HG02970 (cell line): ENCODE measurements around the gene PHKB.
"Not testable (repeated sequence)": the region's sequence is repeated elsewhere in the genome, so short reads cannot be mapped to it uniquely, and the experiment has no call there.

Experiments
- ATAC-seq: cut with Tn5 transposase; IDR thresholded peaks from one replicate; pipeline ENCODE4 v1.9.1; 2021; ENCODE audit warnings: mild to moderate bottlenecking, moderate library complexity, moderate number of reproducible peaks; ENCODE audit not compliant: unreplicated experiment, low FRiP score

PHKB gene

DNA sequence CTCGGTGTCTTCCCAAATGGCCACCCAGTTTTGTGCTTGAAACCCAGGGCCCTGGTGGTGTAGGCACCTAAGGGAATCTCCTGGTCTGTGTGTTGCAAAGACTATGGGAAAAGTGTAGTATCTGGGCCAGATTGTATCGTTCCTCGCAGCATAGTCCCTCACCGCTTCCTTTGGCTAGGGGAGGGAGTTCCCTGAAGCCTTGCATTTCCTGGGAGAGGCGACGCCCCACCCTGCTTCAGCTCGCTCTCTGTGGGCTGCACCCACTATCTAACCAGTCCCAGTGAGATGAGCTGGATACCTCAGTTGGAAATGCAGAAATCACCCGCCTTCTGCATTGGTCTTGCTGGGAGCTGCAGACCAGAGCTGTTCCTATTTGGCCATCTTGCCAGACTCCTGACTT lies 93.5 kb downstream of the PHKB start:
- not testable (repeated sequence) for ATAC-seq

DNA sequence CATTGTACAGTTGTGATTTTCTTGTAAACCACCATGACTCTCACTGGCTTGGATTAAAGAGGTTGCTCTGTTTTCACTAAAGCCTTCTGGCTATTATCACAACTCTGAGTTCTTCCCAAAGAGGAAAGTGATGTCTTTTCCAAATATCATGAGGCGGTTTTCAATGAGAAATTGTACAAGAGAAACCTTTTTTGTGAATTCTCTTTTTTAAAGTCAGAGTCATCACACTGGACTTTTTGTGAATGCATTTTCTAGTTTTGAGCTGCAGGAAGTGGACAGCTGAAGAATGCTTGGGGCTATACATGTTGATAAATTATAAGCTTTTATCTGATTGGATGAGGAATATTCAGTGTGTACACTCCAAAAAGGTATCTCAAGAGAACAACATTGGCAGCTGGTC lies 100.2 kb downstream of the PHKB start:
- ATAC-seq: no peak

GRCh38 chr16:47562366-47562765 lies 101.2 kb downstream of the PHKB start:
- ATAC-seq: no peak

GRCh38 chr16:47565454-47565853 lies 104.3 kb downstream of the PHKB start:
- no peak for ATAC-seq

DNA sequence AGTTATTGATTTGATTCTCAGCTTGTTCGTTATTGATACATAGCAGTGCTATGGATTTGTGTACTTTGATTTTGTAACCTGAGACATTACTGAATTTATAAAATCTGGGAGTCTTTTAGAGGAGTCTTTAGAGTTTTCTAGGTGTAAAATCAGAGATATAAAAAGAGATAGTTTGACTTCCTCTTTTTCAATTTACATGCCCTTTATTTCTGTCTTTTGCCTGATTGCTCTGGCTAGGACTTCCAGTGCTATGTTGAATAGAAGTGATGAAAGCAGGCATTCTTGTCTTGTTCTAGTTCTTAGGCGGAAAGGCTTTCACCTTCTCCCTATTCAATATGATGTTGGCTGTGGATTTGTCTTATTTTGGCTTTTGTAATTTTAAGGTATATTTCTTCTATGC lies 106.2 kb downstream of the PHKB start:
- no peak for ATAC-seq

DNA sequence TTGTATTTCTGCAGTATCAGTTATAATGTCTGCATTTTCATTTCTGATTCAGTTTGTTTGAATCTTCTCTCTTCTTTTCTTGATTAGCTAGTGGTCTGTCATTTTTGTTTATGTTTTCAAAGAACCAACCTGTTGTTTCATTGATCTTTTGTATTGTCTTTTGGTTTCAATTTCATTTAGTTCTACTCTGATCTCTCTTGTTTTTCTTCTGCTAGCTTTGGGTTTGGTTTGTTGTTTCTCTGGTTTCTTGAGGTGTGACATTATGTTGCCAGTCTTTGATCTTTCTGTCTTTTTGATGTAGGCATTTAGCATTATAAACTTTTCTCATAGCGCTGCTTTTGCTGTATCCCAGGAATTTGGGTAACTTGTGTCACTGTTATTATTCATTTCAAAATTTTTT lies 107.2 kb downstream of the PHKB start:
- ATAC-seq: no peak

DNA sequence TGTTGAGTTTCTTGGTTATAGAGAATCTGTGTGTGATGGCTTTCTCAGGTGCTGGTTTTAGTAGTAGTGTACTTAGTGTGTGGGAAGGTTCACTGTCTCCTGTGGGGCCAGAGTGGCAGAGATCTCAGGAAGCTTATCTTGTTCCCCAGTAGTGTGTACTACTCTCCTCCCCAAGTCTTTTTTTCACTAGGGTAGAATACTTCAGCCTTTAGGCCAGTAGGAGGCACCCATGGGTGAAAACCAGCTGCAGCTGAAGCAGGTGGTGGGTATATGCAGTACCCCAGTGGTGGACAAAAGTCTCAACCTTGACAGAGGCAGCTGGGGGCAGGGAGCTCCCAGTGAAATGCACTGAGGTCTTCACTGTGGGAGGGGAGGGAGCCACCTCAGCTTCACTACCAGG lies 109.9 kb downstream of the PHKB start:
- ATAC-seq: no peak

- no peak for ATAC-seq
Observed at GRCh38 chr16:47571711-47572110, 110.6 kb downstream of the PHKB start.

- no peak for ATAC-seq
Observed at GRCh38 chr16:47574091-47575054, 113.2 kb downstream of the PHKB start.

DNA sequence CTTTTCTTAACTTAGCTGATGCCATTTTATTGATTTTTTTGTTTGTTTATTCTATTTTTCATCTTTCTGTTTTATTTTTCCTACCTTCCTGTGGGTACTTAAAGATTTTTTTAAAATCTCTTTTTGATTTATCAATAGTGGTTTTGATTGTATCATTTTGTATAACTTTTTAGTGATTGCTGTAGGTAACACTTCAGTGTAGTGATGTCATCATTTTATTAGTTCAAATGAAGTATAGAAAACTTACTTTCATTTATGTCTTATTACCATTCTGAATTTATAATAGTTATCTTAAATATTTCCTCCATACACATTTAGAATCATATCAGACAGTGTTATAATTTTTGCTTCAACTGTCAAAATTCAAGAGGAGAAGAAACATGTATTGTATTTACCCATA lies 115.9 kb downstream of the PHKB start:
- ATAC-seq: no peak

GRCh38 chr16:47578033-47578432 lies 116.9 kb downstream of the PHKB start:
- ATAC-seq: no peak

DNA sequence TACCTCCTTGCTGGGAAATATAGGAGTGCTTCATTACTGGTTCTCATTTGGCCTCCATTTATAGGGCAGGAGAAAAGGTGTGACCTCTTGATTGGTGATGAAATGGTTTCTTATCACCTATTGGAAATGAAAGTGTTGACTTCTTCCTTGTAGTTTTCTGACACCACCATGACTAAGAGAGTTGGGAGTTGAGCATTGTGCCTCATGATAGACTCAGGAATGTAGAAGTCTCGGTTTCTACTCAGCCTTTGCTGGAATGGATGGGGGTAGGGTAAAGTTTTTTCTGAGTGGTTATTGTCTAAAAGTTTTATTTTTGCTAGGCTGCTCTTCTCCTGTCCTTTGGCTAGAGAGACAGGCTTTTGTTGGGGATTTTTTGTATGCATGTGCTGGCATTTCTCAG lies 117.4 kb downstream of the PHKB start:
- ATAC-seq: no peak

- ATAC-seq: no peak
Observed at GRCh38 chr16:47581114-47581513, 120.0 kb downstream of the PHKB start.

GRCh38 chr16:47584464-47585225 lies 123.5 kb downstream of the PHKB start:
- ATAC-seq: no peak

DNA sequence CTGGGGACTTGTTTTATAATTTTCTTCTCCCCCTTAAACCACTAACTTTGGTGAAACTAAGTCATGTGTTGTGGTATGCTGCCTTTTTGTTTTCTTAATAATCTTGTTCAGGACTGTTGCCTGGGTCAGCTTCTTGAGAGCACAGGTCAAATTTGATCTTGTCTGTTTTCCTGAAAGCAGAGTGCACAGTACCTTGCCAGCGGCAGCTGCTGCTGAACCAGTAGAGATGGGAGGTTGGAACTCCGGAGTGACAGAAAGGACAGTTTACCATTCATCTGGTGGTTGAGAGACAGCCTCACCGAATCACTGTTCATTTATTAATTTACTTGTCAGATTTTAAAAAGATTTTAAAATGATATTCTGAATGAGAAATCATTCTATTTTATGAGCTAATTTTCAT lies 125.0 kb downstream of the PHKB start:
- ATAC-seq: no peak

GRCh38 chr16:47590472-47590871 lies 129.3 kb downstream of the PHKB start:
- no peak for ATAC-seq

- no peak for ATAC-seq
Observed at GRCh38 chr16:47592232-47592631, 131.1 kb downstream of the PHKB start.

- ATAC-seq: no peak
Observed at GRCh38 chr16:47599512-47599911, 138.4 kb downstream of the PHKB start.

- ATAC-seq: no peak
Observed at GRCh38 chr16:47600376-47600775, 139.2 kb downstream of the PHKB start.

GRCh38 chr16:47604306-47604705 lies 143.2 kb downstream of the PHKB start:
- ATAC-seq: no peak

GRCh38 chr16:47611042-47611441 lies 149.9 kb downstream of the PHKB start:
- no peak for ATAC-seq
